C4-2B (cell line): ENCODE measurements around the gene DNAL1.
A peak's percentile ranks its signal among the peaks of the same experiment; 100 is the strongest.
"Not testable (repeated sequence)": the region's sequence is repeated elsewhere in the genome, so short reads cannot be mapped to it uniquely, and the experiment has no call there.

Experiments
- H3K27ac ChIP-seq: fragments of 450-650 bp; 2 replicates; pipeline ENCODE4 v1.5.1; 2017
- CTCF ChIP-seq: fragments of 450-650 bp; conservative IDR thresholded peaks from 2 replicates; pipeline ENCODE4 v1.5.1; 2017; ENCODE audit warnings: mild to moderate bottlenecking
- ZFX ChIP-seq: fragments of 450-650 bp; IDR thresholded peaks from 2 replicates; pipeline ENCODE4 v1.6.1; 2017

Gene DNAL1

GRCh38 chr14:73627151-73627558, 17.6 kb upstream of the DNAL1 start:
- no peak overlapping the region for H3K27ac ChIP-seq
- TF ChIP-seq CTCF: no peak
- no peak for TF ChIP-seq ZFX

GRCh38 chr14:73630009-73630780, 14.6 kb upstream of the DNAL1 start:
- TF ChIP-seq CTCF (no peak), ZFX (no peak)
- H3K27ac ChIP-seq: no peak overlapping the region

DNA sequence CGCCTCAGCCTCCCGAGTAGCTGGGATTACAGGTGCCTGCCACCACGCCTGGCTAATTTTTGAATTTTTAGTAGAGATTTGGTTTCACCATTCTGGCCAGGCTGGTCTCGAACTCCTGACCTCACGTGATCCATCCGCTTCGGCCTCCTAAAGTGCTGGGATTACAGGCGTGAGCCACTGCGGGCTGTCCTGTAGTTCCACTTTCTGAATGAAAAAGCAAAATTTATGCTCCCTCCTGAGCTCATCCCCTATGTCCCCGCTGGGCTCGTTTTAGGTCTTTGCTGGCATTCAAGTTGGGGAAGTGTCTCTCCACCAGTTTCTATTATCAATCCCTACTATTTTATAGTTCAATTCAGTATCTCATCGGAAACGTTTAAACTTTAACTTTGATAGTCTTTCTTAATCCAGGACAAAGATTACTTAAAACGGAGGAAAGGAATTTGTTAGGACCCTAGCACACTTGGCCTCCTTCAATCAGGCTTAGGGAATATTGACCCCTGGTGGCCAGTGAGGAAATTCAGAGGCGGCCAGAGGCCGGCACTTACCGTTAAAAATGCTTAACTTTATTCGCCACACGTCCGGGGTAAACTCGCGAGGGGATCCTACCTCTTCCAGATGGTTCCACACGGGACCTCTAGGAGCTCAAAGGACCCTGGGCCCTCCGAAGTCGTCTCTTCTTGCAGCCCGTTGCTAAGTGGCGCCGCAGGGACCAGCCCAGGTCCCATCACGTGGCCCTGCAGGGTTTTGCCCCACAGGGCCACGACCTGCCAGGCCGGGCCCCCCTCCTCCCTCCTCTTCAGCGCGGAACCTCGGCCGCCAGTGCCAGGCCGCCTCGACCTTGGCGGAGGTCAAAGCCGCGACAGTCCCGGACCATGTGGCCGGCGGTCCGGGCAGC, 11.4 kb upstream of the DNAL1 start:
- TF ChIP-seq ZFX (no peak), CTCF (peak; percentile 91)
- no peak overlapping the region for H3K27ac ChIP-seq

- TF ChIP-seq CTCF (no peak), ZFX (no peak)
- no peak overlapping the region for H3K27ac ChIP-seq
These were observed 10.6 kb upstream of the DNAL1 start for GRCh38 chr14:73634011-73634833.

GRCh38 chr14:73636355-73636754, 8.4 kb upstream of the DNAL1 start:
- H3K27ac ChIP-seq: not testable (repeated sequence)

GRCh38 chr14:73637830-73638229, 7.0 kb upstream of the DNAL1 start:
- TF ChIP-seq CTCF: no peak
- no peak for TF ChIP-seq ZFX
- H3K27ac ChIP-seq: no peak overlapping the region

- no peak for TF ChIP-seq ZFX
- no peak for TF ChIP-seq CTCF
These were observed 3.9 kb upstream of the DNAL1 start for GRCh38 chr14:73640796-73641365.

More at GRCh38 chr14:73640796-73641365, 3.9 kb upstream of the DNAL1 start:
- H3K27ac ChIP-seq: no peak overlapping the region
